GM12878 (cell line): ENCODE measurements around the gene PBRM1.

ENCODE experiments used
- CREM ChIP-seq: IDR thresholded peaks from 2 replicates; pipeline ENCODE4 v1.6.1; 2014; ENCODE audit warnings: antibody characterized with exemption, low read depth
- JUNB ChIP-seq: IDR thresholded peaks from 2 replicates; pipeline ENCODE4 v1.6.1; 2016; ENCODE audit warnings: antibody characterized with exemption, mild to moderate bottlenecking
- POLR2AphosphoS5 ChIP-seq: IDR thresholded peaks from 2 replicates; pipeline ENCODE4 v1.6.1; 2011; ENCODE audit warnings: mild to moderate bottlenecking, low read length, inconsistent platforms
- PRDM15 ChIP-seq: fragments of 450-650 bp; formaldehyde crosslinking; IDR thresholded peaks from 2 replicates; pipeline ENCODE4 v1.4.0; 2020; ENCODE audit warnings: mild to moderate bottlenecking, moderate library complexity
- RELA ChIP-seq: fragments of 450-650 bp; IDR thresholded peaks from 2 replicates; pipeline ENCODE4 v1.8.0; 2014; ENCODE audit warnings: borderline replicate concordance; ENCODE audit not compliant: partially characterized antibody
- SIN3A ChIP-seq: IDR thresholded peaks from 2 replicates; pipeline ENCODE4 v1.6.1; 2012; ENCODE audit warnings: low read depth, low read length, improper control_type of control experiment
- SRF ChIP-seq, 2 experiments: IDR thresholded peaks; 2 replicates each; pipeline ENCODE4 v1.6.1; 2011; ENCODE audit warnings: low read depth in 2 of 2, low read length in 2 of 2, mild to moderate bottlenecking in 1 of 2, moderate library complexity in 1 of 2
- SUPT20H ChIP-seq: IDR thresholded peaks from 2 replicates; pipeline ENCODE4 v1.6.1; 2011; ENCODE audit warnings: low read depth, mild to moderate bottlenecking, low read length, moderate library complexity, borderline replicate concordance; ENCODE audit not compliant: control insufficient read depth
- TCF12 ChIP-seq: IDR thresholded peaks from 2 replicates; pipeline ENCODE4 v1.6.1; 2011; ENCODE audit warnings: low read depth, mild to moderate bottlenecking, low read length
- TF ChIP-seq, protein P1 (sequence below), 3 experiments: IDR thresholded peaks in 2 of 3; conservative IDR thresholded peaks in 1 of 3; 2 replicates each; pipeline ENCODE4 v1.5.1; 2011; ENCODE audit warnings: low read depth in 3 of 3, low read length in 3 of 3, mild to moderate bottlenecking in 3 of 3, control low read depth in 2 of 3, moderate library complexity in 2 of 3, inconsistent platforms in 1 of 3, mixed read lengths in 1 of 3; ENCODE audit not compliant: control insufficient read depth in 2 of 3, insufficient read depth in 1 of 3; ENCODE audit errors: extremely low read depth in 1 of 3
- TF ChIP-seq, protein P2 (sequence below): fragments of 450-650 bp; IDR thresholded peaks from 2 replicates; pipeline ENCODE4 v1.6.1; 2017; ENCODE audit warnings: mild to moderate bottlenecking

GRCh38 chr3:52525680-52526561 is 159.8 kb downstream of the PBRM1 start:
- no peak for TF ChIP-seq PRDM15 (CRISPR knock-in tag)
- TF ChIP-seq JUNB = no peak
- no peak for TF ChIP-seq RELA
- TF ChIP-seq, protein P1, sequence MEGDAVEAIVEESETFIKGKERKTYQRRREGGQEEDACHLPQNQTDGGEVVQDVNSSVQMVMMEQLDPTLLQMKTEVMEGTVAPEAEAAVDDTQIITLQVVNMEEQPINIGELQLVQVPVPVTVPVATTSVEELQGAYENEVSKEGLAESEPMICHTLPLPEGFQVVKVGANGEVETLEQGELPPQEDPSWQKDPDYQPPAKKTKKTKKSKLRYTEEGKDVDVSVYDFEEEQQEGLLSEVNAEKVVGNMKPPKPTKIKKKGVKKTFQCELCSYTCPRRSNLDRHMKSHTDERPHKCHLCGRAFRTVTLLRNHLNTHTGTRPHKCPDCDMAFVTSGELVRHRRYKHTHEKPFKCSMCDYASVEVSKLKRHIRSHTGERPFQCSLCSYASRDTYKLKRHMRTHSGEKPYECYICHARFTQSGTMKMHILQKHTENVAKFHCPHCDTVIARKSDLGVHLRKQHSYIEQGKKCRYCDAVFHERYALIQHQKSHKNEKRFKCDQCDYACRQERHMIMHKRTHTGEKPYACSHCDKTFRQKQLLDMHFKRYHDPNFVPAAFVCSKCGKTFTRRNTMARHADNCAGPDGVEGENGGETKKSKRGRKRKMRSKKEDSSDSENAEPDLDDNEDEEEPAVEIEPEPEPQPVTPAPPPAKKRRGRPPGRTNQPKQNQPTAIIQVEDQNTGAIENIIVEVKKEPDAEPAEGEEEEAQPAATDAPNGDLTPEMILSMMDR (IDR thresholded peaks at IDR 0.05 in 2 of 3, conservative IDR thresholded peaks at IDR 0.05 in 1 of 3; ENCODE audit: control insufficient read depth in 2 of 3, extremely low read depth in 1 of 3, insufficient read depth in 1 of 3, low read depth in 3 of 3, low read length in 3 of 3) = no peak
- no peak for TF ChIP-seq CREM
- no peak for TF ChIP-seq SUPT20H
- no peak for TF ChIP-seq POLR2AphosphoS5
- TF ChIP-seq TCF12 = no peak
- no peak for TF ChIP-seq SRF (IDR thresholded peaks at IDR 0.05; ENCODE audit: low read depth in 2 of 2, low read length in 2 of 2)
- TF ChIP-seq SIN3A = no peak
- TF ChIP-seq, protein P2, sequence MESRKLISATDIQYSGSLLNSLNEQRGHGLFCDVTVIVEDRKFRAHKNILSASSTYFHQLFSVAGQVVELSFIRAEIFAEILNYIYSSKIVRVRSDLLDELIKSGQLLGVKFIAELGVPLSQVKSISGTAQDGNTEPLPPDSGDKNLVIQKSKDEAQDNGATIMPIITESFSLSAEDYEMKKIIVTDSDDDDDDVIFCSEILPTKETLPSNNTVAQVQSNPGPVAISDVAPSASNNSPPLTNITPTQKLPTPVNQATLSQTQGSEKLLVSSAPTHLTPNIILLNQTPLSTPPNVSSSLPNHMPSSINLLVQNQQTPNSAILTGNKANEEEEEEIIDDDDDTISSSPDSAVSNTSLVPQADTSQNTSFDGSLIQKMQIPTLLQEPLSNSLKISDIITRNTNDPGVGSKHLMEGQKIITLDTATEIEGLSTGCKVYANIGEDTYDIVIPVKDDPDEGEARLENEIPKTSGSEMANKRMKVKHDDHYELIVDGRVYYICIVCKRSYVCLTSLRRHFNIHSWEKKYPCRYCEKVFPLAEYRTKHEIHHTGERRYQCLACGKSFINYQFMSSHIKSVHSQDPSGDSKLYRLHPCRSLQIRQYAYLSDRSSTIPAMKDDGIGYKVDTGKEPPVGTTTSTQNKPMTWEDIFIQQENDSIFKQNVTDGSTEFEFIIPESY = no peak
